Epithelial cell of esophagus (primary cell): ENCODE measurements around the gene PPP2R2D.

ENCODE experiments used
- DNase-seq: peaks from one replicate; pipeline ENCODE4 v3.0.0; 2010; ENCODE audit warnings: low read depth
- H3K4me3 ChIP-seq: 2 replicates; pipeline ENCODE4 v1.5.1; 2011; ENCODE audit warnings: mild to moderate bottlenecking, low read length, control low read depth
- CTCF ChIP-seq: IDR thresholded peaks from 2 replicates; pipeline ENCODE4 v1.5.1; 2011; ENCODE audit warnings: low read depth, mild to moderate bottlenecking, low read length, control low read depth, inconsistent platforms; ENCODE audit not compliant: insufficient read depth; ENCODE audit errors: missing control alignments

PPP2R2D gene

GRCh38 chr10:131900350-131901152 lies at the start of gene PPP2R2D:
Gene PPP2R2D, plus strand, starts transcription at chr10:131901008. Its CDS starts 141 bp downstream, at chr10:131901149.
- TF ChIP-seq CTCF: no peak
- peak; percentile 99 for DNase-seq
- peak within 1 kb of the TSS; percentile 81 for H3K4me3 ChIP-seq

GRCh38 chr10:131851346-131851745 lies 49.5 kb upstream of the PPP2R2D start:
- no peak for DNase-seq
- no peak for TF ChIP-seq CTCF

GRCh38 chr10:131852176-131852822 lies 48.5 kb upstream of the PPP2R2D start:
- no peak for TF ChIP-seq CTCF
- DNase-seq: no peak
- H3K4me3 ChIP-seq: no peak overlapping the region

More at GRCh38 chr10:131851346-131851745, 49.5 kb upstream of the PPP2R2D start:
- no peak overlapping the region for H3K4me3 ChIP-seq

- DNase-seq: no peak
- H3K4me3 ChIP-seq: no peak overlapping the region
- TF ChIP-seq CTCF: no peak
These were observed 47.8 kb upstream of the PPP2R2D start for GRCh38 chr10:131852823-131853609.

- H3K4me3 ChIP-seq: no peak overlapping the region
- TF ChIP-seq CTCF: no peak
- no peak for DNase-seq
These were observed 47.2 kb upstream of the PPP2R2D start for GRCh38 chr10:131853610-131853964.

GRCh38 chr10:131854579-131855335 lies 46.1 kb upstream of the PPP2R2D start:
- H3K4me3 ChIP-seq: no peak overlapping the region
- no peak for DNase-seq
- TF ChIP-seq CTCF: no peak
